T-helper 9 cell (primary cell): Measurements from ENCODE around the gene SLBP.

Experiments used
- DNase-seq: peaks from one replicate; pipeline ENCODE4 v3.0.0-alpha.2; 2020

The SLBP gene

DNA sequence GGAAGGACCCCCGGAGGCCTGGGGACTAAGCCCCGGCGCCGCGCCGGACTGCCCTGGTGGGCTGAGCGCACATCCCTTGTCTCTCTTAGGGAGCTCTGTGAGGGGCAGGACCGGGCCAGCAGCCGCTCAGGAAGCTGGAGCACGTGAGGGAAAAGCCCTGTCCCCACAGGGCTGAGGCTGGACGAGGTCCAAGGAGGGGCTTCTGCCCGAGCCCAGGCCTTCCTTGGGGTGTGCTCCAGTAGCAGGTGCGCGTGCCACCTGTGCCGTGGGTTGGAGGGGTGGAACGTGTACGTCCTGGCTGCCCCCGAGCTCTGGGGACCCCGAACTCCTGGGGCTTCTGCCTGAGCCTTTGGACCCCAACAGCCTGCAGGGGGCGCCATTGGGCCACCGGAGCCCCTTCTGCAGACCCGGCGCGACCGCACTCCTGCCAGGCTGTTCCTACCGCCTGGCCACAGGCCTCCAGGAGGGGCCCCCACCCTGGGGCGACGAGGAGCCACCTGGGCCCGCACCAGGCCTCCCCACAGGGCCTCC lies 36.4 kb upstream of the SLBP start:
- peak; percentile 80 for DNase-seq

DNA sequence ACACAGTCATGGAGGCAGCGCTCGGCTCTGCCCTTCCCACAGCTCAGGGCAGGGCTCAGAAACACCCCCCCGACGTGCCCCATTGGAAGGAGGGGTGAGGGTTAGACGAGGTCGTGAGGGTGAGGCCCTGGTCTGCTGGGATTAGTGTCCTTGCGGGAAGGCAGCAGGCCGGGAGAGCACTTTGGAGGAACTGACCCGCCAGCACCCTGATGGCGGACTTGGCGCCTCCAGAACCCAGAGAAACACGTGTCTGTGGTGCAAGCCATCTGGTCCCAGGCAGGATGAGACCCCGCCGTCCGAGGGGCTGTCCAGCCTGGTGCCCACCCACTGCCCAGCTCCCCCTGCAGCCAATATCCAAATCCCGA lies 35.5 kb upstream of the SLBP start:
- DNase-seq = no peak

DNA sequence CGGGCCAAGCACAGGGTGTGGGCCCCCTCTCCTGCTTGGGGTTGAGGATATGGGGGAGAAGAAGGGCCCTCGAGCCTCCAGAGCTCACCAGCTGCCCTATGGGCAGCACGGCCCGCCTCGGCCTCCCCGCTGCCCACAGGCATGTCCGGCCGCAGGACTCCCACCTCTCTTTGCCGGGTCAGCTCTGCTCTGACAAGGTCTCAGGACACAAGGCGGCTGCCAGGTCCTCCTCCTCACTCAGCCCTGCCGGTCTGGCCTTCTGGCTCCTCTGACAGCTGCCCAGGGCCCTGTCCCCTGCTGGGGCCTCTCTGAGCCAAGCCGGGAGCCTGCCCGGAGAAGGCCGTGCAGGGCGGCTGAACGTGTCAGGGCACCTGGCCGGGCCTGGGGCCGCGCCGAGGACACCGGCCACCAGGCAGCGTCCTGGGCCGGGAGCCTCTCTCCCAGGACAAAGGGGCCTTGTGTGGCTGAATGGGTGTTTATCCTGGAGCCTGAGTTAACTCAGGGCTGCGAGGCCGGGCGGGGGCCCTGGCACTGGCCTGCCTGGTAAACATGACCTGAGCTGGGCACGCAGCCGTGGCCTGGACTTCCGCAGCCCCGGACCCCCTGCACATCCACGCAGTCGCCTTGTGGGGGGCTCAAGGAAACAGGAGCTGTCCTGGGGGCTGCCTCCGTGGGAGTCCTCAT lies 34.9 kb upstream of the SLBP start:
- no peak for DNase-seq

DNA sequence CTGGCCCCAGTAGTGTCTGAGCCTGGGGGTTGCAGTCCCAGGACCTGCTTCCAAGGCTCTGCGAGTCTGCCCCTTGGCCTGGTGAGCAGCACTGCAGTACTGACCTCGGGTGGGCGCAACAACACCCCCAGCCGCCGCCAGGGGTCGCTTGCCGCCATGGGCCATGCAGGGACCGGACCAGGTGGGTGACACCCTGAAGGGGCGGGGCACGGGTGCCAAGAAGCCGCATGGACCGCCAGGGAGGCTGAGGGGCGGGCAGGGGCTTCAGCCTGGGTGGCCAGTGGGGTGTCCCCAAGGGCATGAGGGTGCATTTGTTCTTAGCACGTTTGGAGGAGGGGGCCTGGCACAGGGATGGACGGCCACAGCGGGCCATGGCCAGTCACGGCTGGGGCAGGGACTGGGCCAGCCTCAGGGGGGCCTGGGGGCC lies 34.2 kb upstream of the SLBP start:
- DNase-seq = peak; percentile 68

DNA sequence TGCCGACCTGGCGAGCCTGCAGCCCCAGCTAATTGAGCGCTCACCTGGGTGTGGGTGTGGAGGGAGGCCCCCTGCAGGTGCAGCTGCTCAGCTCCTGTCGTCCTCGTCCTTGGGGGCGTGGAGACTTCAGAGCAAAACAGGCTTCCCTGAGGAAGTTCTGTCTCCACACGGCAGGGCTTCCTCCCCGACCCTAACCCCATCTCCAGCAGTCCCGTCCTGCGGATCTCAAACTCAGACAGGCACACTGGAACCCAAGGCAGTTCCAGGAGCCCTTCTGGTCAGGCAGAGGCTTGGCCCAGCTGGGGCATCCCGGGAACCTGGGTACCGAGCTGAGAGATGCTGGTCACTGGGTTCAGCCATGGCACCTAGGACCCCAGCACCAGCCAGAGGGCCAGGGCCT lies 33.6 kb upstream of the SLBP start:
- DNase-seq = no peak

DNA sequence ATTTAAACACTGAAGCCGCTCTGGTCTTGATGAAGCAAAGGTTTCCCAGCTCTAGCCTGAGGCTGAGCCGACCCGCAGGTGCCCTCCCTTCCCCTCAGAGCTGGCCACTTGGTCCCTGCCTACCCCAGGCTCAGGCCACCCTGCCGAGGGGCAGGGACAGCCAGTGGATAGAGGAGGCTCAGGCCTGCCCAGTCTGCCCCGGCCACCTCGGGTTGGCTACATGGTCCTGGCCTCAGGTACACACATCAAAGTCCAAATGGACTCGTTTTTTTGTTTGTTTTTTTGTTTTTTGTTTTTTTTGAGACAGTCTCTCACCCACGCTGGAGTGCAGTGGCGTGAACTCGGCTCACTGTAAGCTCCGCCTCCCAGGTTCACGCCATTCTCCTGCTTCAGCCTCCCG lies 33.0 kb upstream of the SLBP start:
- no peak for DNase-seq

DNA sequence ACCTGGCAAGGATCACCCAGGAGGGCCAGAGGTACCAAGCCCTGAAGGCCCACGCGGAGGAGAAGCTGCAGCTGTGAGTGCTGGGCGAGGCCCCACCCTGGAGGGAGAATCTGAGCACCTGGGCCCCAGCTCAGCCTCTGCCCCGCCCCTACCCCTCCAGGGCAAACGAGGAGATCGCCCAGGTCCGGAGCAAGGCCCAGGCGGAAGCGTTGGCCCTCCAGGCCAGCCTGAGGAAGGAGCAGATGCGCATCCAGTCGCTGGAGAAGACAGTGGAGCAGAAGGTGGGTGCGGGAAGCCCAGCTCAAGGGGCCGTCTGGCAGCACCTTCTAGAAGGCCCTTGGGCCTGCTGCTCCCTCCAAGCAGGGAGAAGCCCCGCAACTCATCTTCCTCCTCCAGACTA lies 32.4 kb upstream of the SLBP start:
- DNase-seq = no peak

DNA sequence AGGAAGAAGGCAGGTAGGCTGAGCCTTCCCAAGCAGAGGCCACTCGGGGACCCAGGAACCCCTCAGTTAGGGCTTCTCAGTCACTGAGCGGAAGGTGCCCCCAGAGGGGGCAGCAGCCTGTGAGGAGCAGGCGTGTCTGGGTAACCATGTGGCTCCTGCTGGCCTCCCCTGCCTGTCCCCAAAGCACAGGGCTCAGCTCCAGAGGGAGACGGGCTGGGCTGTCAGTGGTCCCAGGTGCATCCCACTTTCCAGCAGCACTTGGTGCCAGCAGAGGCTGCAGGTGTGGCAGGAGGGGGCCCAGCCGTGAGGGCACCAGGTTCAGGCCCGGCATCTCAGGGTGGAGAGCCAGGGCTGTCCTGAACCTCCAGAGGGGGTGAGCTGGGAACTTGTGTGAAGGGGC lies 31.9 kb upstream of the SLBP start:
- no peak for DNase-seq

DNA sequence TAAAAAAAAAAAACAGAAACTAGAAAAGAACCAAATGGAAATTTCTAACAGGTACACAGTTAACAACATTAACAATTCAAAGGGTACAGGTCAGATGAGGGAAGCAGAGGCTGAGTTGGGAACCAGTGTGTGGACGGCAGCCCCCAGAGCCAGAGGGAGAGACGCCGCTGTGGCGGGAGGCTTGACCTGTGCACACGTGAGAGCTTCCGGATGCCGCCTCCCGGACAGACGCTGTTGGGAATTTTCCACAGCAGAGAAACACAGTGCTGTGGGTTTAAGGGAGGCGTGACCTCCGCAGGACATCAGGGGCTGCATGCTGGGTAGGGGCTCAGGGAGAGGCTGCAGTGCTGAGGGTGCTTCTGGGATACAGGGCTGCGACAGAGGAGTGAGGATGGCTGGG lies 31.4 kb upstream of the SLBP start:
- no peak for DNase-seq

DNA sequence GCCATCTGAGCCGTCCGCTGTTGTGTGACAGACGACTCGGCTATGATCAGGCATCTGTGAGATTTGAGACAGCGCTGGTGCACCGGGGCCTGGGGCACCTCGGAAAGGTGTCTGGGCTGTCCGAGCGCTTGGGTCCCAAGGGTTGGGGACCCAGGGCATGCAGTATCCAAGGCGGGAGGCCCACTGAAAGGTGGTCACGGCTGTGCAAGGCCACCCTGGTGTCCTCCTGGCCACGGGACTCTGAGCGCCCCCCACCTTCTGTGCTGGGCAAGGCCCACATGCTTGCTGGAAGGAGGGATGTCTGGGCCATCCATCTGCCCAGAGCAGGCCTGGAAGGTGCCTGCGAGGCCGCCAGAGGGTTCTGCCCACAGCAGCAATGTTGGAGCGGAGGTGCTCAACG lies 29.1 kb upstream of the SLBP start:
- DNase-seq = no peak

DNA sequence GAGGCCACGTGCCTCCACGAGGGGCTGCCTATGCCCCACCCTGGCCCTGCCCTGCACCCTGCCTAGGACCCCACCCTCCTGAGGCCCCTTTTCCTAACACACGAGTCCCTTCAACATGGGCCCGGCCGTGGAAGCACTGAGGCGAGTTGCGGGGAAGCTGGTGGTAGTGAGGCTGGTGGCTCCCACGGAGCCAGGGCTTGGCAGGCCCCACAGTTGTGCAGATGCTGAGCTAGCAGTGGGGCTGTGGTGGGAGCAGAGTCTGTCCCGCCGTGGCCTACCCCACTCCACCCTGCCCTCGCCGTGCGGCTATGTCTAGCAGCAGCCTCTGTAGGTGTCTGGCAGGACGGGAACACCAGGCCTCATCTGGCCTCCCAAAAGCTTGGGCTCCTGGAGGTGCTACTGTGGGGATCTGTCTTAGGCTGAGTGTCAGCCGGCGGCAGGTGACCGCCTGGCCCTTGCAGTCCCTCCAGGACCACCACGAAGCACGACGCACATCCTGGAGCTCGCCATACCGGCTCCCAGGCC lies 28.0 kb upstream of the SLBP start:
- DNase-seq = no peak

DNA sequence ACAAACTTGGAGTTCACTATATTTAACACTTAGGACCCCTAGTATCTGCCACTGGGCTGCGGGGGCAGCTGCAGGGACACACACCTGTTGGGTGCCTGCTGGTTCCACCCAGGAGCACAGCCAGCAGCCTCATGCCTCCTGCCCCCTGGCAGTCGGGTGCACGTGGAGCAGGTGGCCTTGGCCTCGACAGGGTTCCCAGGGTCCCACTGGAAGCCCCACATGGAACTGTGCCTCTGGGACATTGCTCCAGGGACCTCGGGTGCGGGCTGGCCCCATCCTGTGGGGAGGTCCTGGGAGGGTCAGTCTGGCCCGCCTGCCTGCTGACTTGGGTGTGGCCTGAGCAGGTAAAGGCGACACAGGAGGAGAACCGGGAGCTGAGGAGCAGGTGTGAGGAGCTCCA lies 27.2 kb upstream of the SLBP start:
- no peak for DNase-seq

DNA sequence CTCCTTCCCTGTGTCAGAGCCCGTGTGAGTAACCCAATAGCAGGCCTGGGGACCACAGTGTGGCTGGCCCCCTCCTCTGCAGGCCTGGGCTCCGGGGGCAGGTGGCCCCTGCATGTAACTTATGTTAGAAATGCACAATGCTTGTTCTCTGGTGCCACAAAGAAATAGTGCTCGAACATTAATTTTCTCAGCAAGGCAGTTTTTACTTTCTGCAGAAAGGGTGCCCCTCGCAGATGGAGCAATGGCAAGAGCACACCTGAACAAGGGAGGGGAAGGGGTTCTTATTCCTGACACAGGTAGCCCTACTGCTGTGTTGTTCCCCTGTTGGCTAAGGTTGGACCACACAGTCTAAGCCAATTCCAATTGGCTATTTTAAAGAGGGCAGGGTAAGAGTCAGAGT lies 26.3 kb upstream of the SLBP start:
- DNase-seq = no peak

DNA sequence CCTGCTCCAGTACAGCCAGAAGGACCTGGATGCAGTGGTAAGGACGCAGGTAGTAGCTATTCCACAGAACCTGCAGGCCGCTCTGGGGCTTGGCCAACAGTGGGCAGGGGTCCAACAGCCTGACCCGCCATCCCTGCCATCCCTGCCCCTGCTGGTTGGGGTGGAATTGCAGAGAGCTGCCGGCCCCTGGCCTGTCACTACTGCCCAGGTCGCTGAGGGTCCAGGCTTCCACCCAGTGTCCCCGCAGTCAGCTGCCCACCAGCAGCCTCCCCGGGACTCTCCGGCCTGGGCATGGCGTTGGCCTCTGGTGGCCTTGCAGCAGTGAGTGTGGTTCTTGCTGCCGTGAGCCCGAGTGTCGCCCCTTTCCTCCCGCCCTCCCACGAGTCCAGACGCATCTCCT lies 25.5 kb upstream of the SLBP start:
- DNase-seq = no peak

DNA sequence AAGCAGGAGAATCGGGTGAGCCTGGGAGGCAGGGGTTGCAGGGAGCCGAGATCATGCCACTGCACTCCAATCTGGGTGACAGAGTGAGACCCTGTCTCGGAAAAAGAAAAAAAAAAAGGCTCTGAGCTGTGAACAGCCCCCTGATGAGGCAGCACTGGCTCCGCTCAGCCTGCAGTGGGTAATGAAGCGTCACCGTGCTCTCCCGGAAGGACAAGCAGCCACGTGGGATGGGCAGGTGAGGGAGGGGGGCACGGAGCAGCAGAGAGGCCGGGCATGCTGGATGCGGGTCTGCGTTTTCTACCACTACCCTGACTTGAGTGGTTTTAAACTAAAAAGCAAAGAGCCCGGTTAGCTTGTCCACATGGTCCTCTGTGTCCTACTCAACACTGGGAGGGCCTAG lies 24.7 kb upstream of the SLBP start:
- no peak for DNase-seq

DNA sequence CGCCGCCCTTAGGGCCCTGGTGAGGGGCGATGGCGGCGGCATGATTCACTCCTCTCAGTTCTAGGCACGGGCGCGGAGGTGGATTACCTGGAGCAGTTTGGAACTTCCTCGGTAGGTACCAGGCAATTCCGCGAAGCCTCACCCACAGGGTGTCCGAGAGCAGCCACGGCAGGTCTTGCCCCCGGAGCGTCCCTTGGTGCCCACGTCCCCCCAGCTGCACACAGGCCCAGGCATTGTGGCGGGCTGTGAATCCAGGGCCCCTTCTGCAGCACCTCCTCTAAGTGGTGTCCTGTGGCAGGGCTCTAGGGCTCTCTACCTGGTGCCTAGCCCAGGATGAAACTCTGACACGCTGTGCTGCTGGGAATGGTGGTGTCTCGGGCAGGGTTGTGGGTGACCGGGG lies 23.1 kb upstream of the SLBP start:
- DNase-seq = no peak

DNA sequence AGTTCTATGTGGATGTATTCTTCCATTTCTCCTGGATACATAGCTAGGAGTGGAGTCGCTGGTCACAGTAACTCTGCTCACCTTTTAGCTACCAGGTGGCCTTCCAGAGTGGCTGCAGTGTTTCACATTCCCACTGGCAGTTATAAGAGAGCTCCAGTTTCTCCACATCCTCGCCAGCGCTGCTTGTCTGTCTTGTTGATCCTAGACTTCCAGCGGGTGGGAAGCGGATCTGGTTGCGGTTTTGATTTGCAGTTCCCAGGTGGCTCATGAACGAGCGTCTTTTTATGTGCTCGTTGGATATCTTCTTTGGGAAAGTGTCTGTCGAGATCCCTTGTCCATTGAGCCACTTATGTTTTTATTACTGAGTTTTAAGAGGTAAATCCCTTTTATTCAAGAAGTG lies 20.8 kb upstream of the SLBP start:
- DNase-seq = no peak

DNA sequence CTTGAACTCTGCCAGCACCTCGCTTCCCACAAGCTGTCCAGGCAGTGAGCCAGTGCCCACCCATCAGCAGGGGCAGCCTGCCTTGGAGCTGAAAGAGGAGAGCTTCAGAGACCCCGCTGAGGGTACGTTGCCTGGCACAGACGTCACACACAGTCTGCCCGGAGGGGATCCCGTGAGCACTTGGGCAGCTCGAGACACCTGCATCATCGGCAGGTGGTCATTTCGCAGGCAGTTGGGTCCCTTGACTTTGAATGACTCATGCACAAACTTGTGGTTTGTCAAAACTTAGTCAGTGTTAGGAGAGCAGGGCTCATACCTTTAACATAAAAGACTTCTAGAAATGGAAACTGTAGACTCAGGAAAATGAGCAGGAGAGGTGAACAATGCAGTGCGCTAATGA lies 19.1 kb upstream of the SLBP start:
- no peak for DNase-seq

DNA sequence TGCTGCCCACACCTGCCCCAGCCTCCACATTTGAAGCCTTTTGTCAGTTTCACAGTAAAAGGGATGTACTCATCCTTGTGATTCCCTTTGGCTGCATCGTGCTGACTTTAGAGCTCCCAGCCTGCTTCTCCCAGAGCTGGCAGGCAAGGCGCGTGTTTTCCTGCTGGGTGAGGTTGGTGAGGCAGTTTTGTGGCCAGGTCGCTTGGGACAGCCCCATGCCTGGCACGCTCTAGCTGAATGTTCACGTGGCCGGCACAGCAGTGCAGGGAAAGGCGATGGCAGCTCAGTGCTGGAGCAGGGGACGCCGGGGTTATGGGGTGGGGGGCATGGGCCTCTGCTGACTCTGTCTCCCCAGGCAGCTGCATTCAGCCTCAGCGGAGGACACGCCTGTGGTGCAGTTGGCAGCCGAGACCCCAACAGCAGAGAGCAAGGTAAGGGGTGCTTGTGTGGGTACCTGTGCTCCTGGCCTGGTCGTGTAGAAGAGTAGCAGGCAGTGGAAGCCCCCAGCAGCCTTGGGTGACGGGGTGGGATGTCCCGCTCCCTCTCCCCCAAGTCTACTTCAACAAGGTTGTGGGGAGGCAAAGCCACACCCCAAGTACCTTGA lies 18.5 kb upstream of the SLBP start:
- no peak for DNase-seq

DNA sequence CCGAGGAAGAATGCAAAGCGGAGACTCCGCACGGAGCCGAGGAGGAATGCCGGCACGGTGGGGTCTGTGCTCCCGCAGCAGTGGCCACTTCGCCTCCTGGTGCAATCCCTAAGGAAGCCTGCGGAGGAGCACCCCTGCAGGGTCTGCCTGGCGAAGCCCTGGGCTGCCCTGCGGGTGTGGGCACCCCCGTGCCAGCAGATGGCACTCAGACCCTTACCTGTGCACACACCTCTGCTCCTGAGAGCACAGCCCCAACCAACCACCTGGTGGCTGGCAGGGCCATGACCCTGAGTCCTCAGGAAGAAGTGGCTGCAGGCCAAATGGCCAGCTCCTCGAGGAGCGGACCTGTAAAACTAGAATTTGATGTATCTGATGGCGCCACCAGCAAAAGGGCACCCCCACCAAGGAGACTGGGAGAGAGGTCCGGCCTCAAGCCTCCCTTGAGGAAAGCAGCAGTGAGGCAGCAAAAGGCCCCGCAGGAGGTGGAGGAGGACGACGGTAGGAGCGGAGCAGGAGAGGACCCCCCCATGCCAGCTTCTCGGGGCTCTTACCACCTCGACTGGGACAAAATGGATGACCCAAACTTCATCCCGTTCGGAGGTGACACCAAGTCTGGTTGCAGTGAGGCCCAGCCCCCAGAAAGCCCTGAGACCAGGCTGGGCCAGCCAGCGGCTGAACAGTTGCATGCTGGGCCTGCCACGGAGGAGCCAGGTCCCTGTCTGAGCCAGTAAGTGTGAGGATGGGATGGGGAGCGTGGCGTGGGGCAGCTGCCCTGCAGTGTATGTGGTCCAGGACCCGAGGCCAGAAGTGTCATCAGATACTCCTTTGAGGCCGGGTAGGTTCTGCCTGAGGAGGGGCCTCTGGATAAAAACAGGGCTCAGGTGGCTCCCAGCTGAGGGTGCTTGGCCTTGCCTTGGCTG lies 16.2 kb upstream of the SLBP start:
- DNase-seq = no peak

DNA sequence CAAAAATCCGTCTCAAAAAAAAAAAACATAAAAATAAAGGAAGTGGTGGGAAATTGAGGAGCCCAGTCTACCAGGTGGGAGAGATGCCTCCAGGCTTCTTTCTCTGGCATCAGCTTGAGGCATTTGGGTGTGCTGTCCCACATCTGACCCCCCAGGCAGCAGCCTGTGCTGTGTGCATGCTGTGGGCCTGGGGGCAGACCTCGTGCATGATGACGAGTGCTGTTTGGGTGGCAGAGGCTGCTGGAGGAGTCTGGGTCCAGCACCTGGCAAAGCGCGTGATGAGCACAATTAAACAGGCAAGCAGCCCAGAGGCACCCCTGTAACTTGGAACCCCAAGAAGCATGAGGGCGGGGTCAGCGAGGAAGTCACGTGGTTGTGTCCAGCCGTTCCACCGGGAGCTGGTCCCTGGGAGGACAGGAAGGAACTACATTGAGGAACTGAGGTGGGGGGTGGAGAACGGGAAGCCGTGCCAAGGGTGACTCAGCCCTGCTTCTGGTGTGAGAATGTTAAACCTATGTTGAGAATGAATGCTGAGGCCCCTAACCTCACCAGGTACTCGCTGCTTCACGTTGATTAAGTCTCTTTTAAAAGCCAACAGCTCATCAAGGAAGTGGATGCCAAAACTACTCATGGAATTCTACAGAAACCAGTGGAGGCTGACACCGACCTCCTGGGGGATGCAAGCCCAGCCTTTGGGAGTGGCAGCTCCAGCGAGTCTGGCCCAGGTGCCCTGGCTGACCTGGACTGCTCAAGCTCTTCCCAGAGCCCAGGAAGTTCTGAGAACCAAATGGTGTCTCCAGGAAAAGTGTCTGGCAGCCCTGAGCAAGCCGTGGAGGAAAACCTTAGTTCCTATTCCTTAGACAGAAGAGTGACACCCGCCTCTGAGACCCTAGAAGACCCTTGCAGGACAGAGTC lies 15.3 kb upstream of the SLBP start:
- DNase-seq = no peak

DNA sequence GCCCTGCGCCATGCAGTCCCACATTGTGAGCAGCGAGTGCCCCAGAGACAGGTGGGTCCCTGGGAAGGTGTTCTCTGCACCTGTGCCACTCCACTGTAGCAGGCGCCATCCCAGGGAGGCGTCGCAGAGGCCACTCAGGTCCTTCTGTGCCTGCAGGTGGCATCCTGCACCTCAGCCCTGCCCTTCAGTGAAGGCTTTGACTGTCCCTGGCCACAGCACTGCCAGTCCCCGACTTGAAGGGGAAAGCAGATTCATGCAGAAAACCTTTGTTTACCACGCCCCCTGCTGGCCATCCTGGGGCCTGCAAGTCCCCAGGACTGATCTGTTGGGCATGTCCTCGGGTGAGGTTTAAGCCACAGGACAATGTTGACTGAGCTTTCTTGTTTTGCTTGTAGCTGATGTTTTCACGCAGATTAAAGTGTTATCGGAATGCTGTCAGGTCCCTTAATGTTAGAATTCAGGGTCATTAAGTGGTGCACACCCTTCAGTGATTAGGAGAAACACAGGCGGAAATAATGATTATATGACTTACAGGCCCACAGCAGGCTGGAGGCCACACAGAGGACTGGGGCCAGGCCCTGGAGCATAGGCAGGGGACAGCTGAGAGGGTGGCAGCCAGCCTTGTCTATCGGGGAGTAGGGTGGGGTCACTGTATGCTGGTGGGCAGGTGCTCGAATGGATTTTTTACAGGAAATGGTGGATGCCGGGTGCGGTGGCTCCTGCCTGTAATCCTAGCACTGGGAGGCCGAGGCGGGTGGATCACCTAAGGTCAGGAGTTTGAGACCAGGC lies 14.2 kb upstream of the SLBP start:
- peak; percentile 94 for DNase-seq
